Measurements from ENCODE around the gene NRCAM.

NRCAM gene

DNA sequence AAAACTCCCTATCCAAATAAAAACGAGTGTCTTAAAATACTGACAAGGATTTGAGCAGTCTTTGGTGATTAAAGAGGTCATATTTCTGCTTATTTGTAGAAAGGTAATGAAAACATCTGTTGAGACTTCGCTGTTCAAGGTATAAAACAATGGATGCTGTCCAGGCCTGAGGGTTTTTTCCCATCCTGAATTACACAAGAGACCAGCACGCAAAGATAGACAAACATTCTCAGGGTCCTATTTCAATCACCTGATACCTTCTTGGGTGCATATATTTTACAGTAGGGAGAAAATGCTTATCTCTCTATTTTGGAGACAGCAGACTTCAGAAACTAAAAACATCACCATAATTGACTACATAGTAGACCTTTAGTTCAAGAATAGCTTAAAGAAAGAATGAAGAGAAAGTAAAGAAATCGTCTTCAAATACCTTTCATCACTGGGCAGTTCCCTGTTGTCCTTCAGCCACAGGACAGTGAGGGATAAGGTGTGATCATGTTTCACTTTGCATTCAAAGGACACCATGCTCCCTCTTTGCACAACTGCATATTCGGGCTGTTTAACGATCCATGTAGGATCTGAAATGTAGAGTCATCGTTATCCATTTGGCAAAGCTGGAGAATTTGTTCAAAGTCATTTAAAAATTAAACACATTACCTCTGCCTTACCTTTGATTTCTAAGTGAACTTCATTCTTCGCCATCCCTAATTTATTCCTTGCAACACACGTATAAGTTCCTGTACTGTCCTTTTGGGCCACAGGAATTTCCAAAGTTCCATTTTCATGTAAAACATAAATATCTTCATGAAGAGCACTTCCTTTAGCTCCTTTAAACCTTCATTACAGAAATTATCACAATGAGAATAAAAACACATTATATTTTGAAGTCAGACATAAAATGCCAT, 262.4 kb downstream of the NRCAM start:
- H3K9me3 ChIP-seq (ENCODE audit: insufficient read depth, low read depth, low read length), result no peaks in the 10 kb centered on the region
- no peaks in the 10 kb centered on the region for H3K27me3 ChIP-seq (ENCODE audit: insufficient read depth, low read length)
- 84% methylated on average over 9 of the region's 9 CpGs for WGBS
- H3K36me3 ChIP-seq (ENCODE audit: insufficient read depth, low read length), result no peaks in the 10 kb centered on the region; the same call in 1 of the 2 replicates
- H3K4me3 ChIP-seq (ENCODE audit: low read length), result no peak overlapping the region
- no peak overlapping the region for H3K27ac ChIP-seq (ENCODE audit: low read depth, low read length)
- H3K4me1 ChIP-seq (ENCODE audit: insufficient read depth, low read length), result peaks cover 16% of the 10 kb centered on the region; the same call in 1 of the 2 replicates
- H3K9ac ChIP-seq (ENCODE audit: low read depth, low read length), result no peak overlapping the region

DNA sequence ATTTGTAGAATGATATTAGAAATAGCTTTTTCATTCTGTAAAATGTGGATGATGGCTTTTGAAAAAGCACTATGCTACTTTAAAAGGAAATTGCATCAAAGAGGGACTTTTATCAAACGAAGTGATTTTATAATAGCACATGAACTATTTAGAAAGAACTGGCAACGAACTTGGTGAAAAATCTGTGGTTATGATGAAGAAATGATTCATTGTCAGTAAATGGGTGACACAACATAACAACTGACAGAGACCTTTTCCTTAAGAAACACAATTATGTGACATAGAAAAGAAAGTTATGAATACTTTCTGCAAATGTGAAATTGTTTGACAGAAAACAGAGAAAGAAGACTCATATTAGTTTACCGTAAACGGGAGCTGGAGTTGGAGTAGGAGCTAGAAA, 265.3 kb downstream of the NRCAM start:
- 100% methylated on average over 4 of the region's 4 CpGs for WGBS
- Histone ChIP-seq H3K9me3 (ENCODE audit: insufficient read depth, low read depth, low read length) (no peaks in the 10 kb centered on the region), H3K36me3 (ENCODE audit: insufficient read depth, low read length) (no peaks in the 10 kb centered on the region; the same call in 1 of the 2 replicates), H3K27ac (ENCODE audit: low read depth, low read length) (no peak overlapping the region), H3K9ac (ENCODE audit: low read depth, low read length) (no peak overlapping the region), H3K4me1 (ENCODE audit: insufficient read depth, low read length) (peaks cover 16% of the 10 kb centered on the region; the same call in 1 of the 2 replicates), H3K27me3 (ENCODE audit: insufficient read depth, low read length) (no peaks in the 10 kb centered on the region), H3K4me3 (ENCODE audit: low read length) (no peak overlapping the region)

DNA sequence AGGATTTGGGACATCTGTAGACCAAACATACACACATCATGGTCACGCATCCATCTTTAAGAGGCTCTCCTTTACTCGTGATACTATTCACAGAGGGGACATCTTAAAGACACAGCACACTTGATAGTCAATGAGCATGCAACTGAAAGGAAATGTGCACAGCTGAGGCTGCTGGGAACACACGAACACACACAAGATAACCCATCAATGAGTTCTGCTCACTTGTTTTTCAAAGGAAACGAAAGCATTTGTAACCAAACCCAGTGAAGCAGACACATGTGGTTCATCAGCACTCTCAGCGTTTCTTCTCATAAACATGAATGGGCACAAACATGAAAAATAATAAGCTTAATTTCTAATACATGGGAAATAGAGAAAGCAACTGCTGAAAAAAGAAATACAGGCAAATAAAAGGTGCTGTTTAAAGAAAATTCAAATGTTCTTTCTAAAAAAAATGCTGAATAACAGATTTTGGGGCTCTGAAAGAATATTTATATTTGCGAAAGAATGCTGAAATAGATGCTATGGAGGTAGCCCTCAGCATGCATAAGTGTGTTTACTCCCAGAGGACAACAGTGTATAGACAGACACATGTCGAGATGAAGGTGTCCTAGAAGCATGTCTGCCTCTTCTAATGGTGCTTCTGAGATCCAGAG, 266.4 kb downstream of the NRCAM start:
- Histone ChIP-seq H3K9ac (ENCODE audit: low read depth, low read length) (no peak overlapping the region), H3K36me3 (ENCODE audit: insufficient read depth, low read length) (no peaks in the 10 kb centered on the region; the same call in 1 of the 2 replicates), H3K27ac (ENCODE audit: low read depth, low read length) (no peak overlapping the region), H3K4me1 (ENCODE audit: insufficient read depth, low read length) (peaks cover 16% of the 10 kb centered on the region; the same call in 1 of the 2 replicates), H3K9me3 (ENCODE audit: insufficient read depth, low read depth, low read length) (no peaks in the 10 kb centered on the region), H3K4me3 (ENCODE audit: low read length) (no peak overlapping the region), H3K27me3 (ENCODE audit: insufficient read depth, low read length) (no peaks in the 10 kb centered on the region)
- 82% methylated on average over 7 of the region's 7 CpGs for WGBS

DNA sequence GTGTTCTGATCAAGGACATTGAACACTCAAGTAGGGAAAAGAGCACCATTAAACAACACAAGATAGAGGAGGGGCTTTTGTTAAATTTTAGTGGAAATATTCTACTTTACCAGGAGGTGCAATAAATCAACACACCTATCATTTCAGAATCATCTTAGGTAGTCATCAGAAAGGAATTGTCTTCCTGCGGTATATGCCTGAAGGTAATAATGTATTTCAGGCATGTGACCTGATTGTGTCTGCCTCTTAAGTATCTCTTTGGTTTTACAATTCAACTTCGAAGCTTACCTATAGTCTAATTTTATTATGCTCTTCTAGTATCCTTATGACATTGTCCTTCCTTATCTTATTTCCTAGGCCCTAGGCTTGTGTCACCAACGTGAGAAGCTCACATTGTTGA, 267.5 kb downstream of the NRCAM start:
- H3K36me3 ChIP-seq (ENCODE audit: insufficient read depth, low read length), result no peaks in the 10 kb centered on the region; the same call in 1 of the 2 replicates
- H3K9me3 ChIP-seq (ENCODE audit: insufficient read depth, low read depth, low read length), result no peaks in the 10 kb centered on the region
- H3K4me3 ChIP-seq (ENCODE audit: low read length), result no peak overlapping the region
- H3K27ac ChIP-seq (ENCODE audit: low read depth, low read length), result no peak overlapping the region
- H3K27me3 ChIP-seq (ENCODE audit: insufficient read depth, low read length), result no peaks in the 10 kb centered on the region
- no peak overlapping the region for H3K9ac ChIP-seq (ENCODE audit: low read depth, low read length)
- 97% methylated on average over 3 of the region's 3 CpGs for WGBS
- H3K4me1 ChIP-seq (ENCODE audit: insufficient read depth, low read length), result peaks cover 5% of the 10 kb centered on the region; the same call in 1 of the 2 replicates

DNA sequence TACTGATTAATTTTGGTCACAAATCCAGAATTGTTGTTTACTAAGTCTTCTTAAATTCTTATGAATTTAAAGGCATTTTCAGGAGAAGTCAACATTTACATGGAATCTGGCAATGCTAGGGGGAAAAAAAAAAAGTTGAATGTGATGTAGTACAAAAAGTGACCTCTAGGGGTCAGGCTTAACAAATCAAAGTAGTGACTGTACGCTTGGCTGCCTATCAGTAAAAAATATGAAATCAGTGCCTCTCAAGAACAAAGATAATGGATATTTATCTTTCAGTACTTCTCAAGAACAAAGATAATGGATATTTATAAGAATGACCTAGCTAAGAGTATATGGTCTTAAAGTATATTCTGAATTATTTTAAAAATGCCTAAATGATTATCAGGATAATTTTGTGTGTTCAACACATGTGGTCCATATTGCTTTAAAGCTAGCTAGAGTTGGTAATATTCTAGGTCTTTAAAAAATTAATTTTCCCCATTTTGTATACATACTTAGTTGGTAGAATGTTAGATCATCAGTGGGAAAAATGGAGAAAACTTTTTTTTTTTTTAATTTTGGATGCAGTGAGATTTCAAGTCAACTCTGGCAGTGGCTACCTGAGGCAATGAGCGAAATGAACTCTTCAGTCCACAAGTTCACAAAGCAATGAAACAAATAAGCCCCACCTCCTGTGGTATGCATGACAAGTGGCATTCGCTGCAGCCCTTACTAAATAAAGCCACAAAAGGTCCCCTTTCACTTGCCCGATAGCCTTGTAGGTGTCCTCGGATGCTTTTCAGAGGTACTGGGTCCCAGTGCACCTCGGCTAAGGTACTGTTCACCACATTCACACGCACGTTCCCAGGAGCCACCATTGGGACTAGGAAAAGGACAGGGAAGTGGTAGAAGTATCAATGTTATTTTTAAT, 274.9 kb downstream of the NRCAM start:
- WGBS, result 51% methylated on average over 8 of the region's 8 CpGs

DNA sequence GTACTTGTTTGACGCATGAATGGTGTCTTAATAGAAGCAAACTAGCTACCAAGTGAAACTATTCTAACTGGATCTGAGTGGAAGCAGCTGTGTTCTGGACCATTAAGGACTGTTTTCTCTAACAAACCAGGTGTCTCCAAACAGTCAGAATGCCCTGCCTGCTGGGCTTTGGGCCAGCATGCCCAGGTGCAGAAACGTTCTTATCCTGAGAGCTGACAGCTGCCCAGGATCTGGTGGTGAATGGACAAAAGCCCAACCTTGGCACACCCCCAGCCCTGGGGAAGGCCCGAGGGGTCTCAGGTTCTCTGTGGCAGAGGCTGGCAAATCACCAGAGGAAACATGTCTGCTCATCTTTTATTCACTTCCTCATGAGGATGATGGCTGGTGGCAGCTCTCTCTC, 277.8 kb downstream of the NRCAM start:
- no peaks in the 10 kb centered on the region for H3K36me3 ChIP-seq (ENCODE audit: insufficient read depth, low read length)
- H3K27me3 ChIP-seq (ENCODE audit: insufficient read depth, low read length), result no peaks in the 10 kb centered on the region
- H3K9ac ChIP-seq (ENCODE audit: low read depth, low read length), result no peak overlapping the region
- WGBS, result 91% methylated on average over 3 of the region's 3 CpGs
- H3K9me3 ChIP-seq (ENCODE audit: insufficient read depth, low read depth, low read length), result no peaks in the 10 kb centered on the region
- H3K4me1 ChIP-seq (ENCODE audit: insufficient read depth, low read length), result peaks cover 6% of the 10 kb centered on the region; the same call in 1 of the 2 replicates
- H3K27ac ChIP-seq (ENCODE audit: low read depth, low read length), result no peak overlapping the region
- no peak overlapping the region for H3K4me3 ChIP-seq (ENCODE audit: low read length)

More for the DNA sequence above, 274.9 kb downstream of the NRCAM start:
- H3K9me3 ChIP-seq (ENCODE audit: insufficient read depth, low read depth, low read length), result no peaks in the 10 kb centered on the region
- no peaks in the 10 kb centered on the region for H3K36me3 ChIP-seq (ENCODE audit: insufficient read depth, low read length)
- no peak overlapping the region for H3K9ac ChIP-seq (ENCODE audit: low read depth, low read length)
- H3K27me3 ChIP-seq (ENCODE audit: insufficient read depth, low read length), result no peaks in the 10 kb centered on the region
- no peak overlapping the region for H3K4me3 ChIP-seq (ENCODE audit: low read length)
- peaks cover 6% of the 10 kb centered on the region; the same call in 1 of the 2 replicates for H3K4me1 ChIP-seq (ENCODE audit: insufficient read depth, low read length)
- no peak overlapping the region for H3K27ac ChIP-seq (ENCODE audit: low read depth, low read length)

DNA sequence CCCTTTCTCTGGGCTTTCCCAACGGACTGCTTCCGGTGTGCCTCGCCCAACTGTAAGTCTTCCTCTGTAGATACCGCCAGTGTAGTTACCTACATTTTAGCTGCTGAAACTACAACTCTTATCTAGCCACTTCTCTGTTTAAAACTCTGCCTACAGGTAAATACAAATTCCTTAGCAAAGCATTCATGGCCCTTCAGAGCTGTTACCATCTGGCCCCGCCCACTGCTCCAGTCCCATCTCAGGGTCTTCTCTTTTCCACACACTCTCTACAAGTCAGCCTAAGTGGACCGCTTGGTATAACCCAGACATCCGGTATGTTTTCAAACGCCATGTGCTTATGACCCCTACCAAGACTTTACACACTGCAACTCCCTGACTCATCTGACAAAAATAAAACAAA, 285.1 kb downstream of the NRCAM start:
- WGBS, result 89% methylated on average over 8 of the region's 8 CpGs
- Histone ChIP-seq H3K4me3 (ENCODE audit: low read length) (no peak overlapping the region), H3K36me3 (ENCODE audit: insufficient read depth, low read length) (no peaks in the 10 kb centered on the region), H3K4me1 (ENCODE audit: insufficient read depth, low read length) (no peaks in the 10 kb centered on the region), H3K9ac (ENCODE audit: low read depth, low read length) (no peak overlapping the region), H3K27me3 (ENCODE audit: insufficient read depth, low read length) (no peaks in the 10 kb centered on the region), H3K9me3 (ENCODE audit: insufficient read depth, low read depth, low read length) (no peaks in the 10 kb centered on the region), H3K27ac (ENCODE audit: low read depth, low read length) (no peak overlapping the region)

DNA sequence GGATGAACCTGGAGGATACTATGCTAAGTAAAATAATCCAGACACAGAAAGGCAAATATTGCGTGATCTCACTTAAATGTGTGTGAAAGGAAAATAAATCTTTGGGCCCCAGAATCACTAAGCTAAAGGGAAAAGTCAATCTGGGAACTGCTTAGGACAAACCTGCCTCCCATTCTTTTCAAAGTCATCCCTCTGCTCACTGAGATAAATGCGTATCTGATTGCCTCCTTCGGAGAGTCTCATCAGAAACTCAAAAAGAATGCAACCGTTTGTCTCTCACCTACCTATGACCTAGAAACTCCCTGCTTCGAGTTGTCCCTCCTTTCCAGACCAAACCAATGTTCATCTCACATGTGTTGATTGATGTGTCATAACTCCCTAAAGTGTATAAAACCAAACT, 286.0 kb downstream of the NRCAM start:
- no peaks in the 10 kb centered on the region for H3K36me3 ChIP-seq (ENCODE audit: insufficient read depth, low read length)
- H3K4me3 ChIP-seq (ENCODE audit: low read length), result no peak overlapping the region
- no peak overlapping the region for H3K27ac ChIP-seq (ENCODE audit: low read depth, low read length)
- 65% methylated on average over 5 of the region's 5 CpGs for WGBS
- no peak overlapping the region for H3K9ac ChIP-seq (ENCODE audit: low read depth, low read length)
- H3K4me1 ChIP-seq (ENCODE audit: insufficient read depth, low read length), result no peaks in the 10 kb centered on the region
- no peaks in the 10 kb centered on the region for H3K27me3 ChIP-seq (ENCODE audit: insufficient read depth, low read length)
- H3K9me3 ChIP-seq (ENCODE audit: insufficient read depth, low read depth, low read length), result no peaks in the 10 kb centered on the region

DNA sequence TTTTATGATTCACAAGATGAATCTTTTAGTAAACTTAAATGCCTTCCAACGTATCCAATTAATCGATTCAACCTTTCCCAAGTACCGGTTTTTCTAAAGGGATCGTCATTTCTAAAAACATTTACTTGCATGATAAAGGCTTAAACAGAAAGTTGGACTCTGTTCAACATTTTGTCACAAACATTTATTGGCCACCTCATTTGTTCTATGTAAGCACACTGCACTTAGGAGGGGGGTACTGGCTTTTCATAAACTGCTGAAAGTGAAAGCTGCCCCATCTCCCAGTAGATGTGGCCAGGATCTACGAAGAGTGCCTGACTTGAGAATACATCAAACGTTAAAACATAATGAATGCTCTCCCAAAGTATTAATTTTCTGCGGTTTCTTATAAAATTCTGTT, 288.8 kb downstream of the NRCAM start:
- Histone ChIP-seq H3K4me3 (ENCODE audit: low read length) (no peak overlapping the region), H3K27ac (ENCODE audit: low read depth, low read length) (no peak overlapping the region)
- 96% methylated on average over 7 of the region's 7 CpGs for WGBS

DNA sequence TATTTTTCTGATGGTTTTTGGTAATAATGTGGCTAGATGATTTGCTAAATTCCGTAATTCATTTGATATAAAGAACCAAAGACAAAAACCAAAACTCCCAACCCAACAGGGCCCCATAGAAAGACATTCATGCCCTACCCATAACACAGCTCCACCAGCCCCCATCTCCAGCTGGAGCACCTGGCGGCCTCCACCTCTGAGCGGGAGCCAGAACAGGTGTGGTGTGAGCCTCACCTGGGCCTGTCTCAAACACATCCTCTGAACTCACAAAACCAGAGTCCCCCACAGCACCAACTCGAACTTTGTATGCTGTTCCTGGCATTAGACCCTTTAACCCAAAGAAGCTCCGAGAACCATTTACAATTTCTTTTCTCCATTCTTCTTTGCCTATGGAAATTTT, 289.5 kb downstream of the NRCAM start:
- no peaks in the 10 kb centered on the region for H3K4me1 ChIP-seq (ENCODE audit: insufficient read depth, low read length)
- H3K4me3 ChIP-seq (ENCODE audit: low read length), result no peak overlapping the region
- no peaks in the 10 kb centered on the region for H3K9me3 ChIP-seq (ENCODE audit: insufficient read depth, low read depth, low read length)
- WGBS, result 95% methylated on average over 4 of the region's 5 CpGs
- H3K27me3 ChIP-seq (ENCODE audit: insufficient read depth, low read length), result no peaks in the 10 kb centered on the region
- H3K9ac ChIP-seq (ENCODE audit: low read depth, low read length), result no peak overlapping the region
- no peaks in the 10 kb centered on the region for H3K36me3 ChIP-seq (ENCODE audit: insufficient read depth, low read length)
- no peak overlapping the region for H3K27ac ChIP-seq (ENCODE audit: low read depth, low read length)

More for the DNA sequence above, 288.8 kb downstream of the NRCAM start:
- Histone ChIP-seq H3K27me3 (ENCODE audit: insufficient read depth, low read length) (no peaks in the 10 kb centered on the region), H3K9ac (ENCODE audit: low read depth, low read length) (no peak overlapping the region), H3K4me1 (ENCODE audit: insufficient read depth, low read length) (no peaks in the 10 kb centered on the region), H3K36me3 (ENCODE audit: insufficient read depth, low read length) (no peaks in the 10 kb centered on the region), H3K9me3 (ENCODE audit: insufficient read depth, low read depth, low read length) (no peaks in the 10 kb centered on the region)

Data from HUES64 (cell line).